ENCODE measurements around the gene NT5C2.

Gene NT5C2

DNA sequence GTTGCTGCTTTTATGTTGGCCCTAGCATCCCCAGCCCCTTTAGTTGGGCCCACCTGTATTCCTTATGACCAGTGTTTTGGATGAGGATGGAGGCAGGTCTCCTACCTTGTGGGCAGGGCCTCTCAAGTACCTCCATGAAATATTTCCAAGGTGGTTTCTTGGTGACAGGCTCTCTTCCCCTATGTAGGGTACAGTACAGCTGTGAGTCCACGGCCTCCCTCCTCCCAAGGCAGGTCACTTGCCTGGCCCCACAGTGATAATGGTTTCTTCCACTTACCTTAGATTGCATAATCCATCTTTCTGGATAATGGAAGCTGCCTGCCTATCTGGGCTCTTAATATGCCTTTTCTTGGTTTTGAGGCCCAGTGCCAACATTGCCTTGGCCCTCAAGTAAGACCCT is 110.4 kb downstream of the NT5C2 start:
- Histone ChIP-seq H3K9ac (ENCODE audit: low read length) (no peak overlapping the region), H3K9me2 (replicated peaks; ENCODE audit: insufficient read depth, low read length) (no peaks in the 10 kb centered on the region), H2AFZ (ENCODE audit: low read length) (no peak overlapping the region), H3K27me3 (replicated peaks; ENCODE audit: insufficient read depth, low read length) (no peaks in the 10 kb centered on the region), H3K4me2 (ENCODE audit: low read depth, low read length) (no peak overlapping the region), H3F3A (ENCODE audit: insufficient read depth, low read length) (no peaks in the 10 kb centered on the region), H3K9me3 (replicated peaks; ENCODE audit: insufficient read depth, low read length) (no peaks in the 10 kb centered on the region), H3K4me3 (ENCODE audit: low read length) (no peak overlapping the region), H4K20me1 (ENCODE audit: insufficient read depth, low read length) (no peaks in the 10 kb centered on the region), H3K27ac (ENCODE audit: low read length) (no peak overlapping the region), H3K4me1 (ENCODE audit: low read length) (no peaks in the 10 kb centered on the region), H3K36me3 (replicated peaks; ENCODE audit: insufficient read depth, low read length) (no peaks in the 10 kb centered on the region), H3K79me2 (ENCODE audit: low read length) (no peaks in the 10 kb centered on the region)
- DNase-seq: no peak
- TF ChIP-seq EZH2phosphoT487 (IDR thresholded peaks at IDR 0.05; ENCODE audit: low read length) (no peak), EZH2 (optimal IDR thresholded peaks at IDR 0.05; ENCODE audit: low read depth, low read length) (no peak)

DNA sequence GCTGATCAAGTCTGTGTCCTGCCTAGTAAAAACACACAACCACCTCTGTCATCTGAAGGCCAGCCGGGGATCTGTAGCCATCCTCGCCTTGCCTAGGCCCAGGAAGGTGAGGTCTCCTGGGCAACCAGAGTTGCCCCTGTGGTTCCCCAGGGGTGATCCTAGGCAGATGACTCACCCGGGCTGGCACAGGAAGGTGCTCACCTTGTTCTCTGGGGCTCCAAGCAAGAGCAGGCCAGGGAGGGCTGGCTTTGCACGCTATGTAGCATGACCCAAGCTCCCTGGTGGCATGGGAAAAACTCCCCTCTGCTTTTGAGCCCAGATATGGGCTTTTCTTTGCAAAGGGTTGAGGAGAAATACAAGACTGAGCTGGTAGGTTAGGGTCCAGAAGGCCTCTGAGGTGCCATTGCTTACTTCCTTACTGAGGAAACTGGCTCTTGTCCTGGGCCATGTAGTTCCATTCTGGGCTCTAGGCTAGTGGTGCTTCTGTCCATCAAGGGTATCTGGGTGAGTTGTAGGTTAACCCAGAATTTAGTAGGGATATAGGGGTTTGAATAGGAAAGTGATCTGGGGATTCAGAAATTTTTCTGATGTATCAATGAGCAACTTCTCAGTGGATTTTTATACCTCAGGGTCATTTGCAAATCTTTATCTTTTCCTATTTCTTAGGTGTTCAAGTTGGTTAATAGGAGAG is 112.0 kb downstream of the NT5C2 start:
- no peaks in the 10 kb centered on the region for H3K36me3 ChIP-seq (replicated peaks; ENCODE audit: insufficient read depth, low read length)
- no peak overlapping the region for H3K9ac ChIP-seq (ENCODE audit: low read length)

DNA sequence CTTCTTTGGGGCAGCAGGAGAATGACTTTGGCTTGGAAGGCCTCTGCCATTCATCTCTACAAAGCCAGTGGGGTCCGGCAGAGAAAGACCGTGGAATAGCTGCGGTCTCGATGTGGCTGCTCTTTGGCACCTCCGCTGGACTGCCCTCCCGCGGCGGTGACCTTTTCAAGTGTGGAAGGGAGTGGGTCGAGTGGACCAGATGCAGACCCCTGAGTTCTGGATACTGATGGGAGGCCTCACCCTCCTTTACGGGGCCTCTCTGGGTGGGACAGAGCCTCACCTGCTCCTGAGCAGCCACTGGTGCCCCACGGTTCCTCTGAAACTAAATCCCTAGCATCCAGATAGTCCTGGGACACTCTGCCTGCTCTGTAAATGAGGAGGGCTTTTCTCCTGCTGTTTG is 113.1 kb downstream of the NT5C2 start:
- H3K9me2 ChIP-seq (replicated peaks; ENCODE audit: insufficient read depth, low read length): no peaks in the 10 kb centered on the region
- H3K27ac ChIP-seq (ENCODE audit: low read length): no peak overlapping the region
- no peaks in the 10 kb centered on the region for H4K20me1 ChIP-seq (ENCODE audit: insufficient read depth, low read length)
- no peaks in the 10 kb centered on the region for H3F3A ChIP-seq (ENCODE audit: insufficient read depth, low read length)
- H3K4me3 ChIP-seq (ENCODE audit: low read length): no peak overlapping the region
- no peak overlapping the region for H2AFZ ChIP-seq (ENCODE audit: low read length)
- H3K9ac ChIP-seq (ENCODE audit: low read length): no peak overlapping the region
- H3K27me3 ChIP-seq (replicated peaks; ENCODE audit: insufficient read depth, low read length): no peaks in the 10 kb centered on the region
- no peaks in the 10 kb centered on the region for H3K4me1 ChIP-seq (ENCODE audit: low read length)
- no peaks in the 10 kb centered on the region for H3K9me3 ChIP-seq (replicated peaks; ENCODE audit: insufficient read depth, low read length)
- H3K79me2 ChIP-seq (ENCODE audit: low read length): no peaks in the 10 kb centered on the region
- H3K4me2 ChIP-seq (ENCODE audit: low read depth, low read length): no peak overlapping the region
- no peak for DNase-seq
- H3K36me3 ChIP-seq (replicated peaks; ENCODE audit: insufficient read depth, low read length): no peaks in the 10 kb centered on the region
- TF ChIP-seq, protein P1, sequence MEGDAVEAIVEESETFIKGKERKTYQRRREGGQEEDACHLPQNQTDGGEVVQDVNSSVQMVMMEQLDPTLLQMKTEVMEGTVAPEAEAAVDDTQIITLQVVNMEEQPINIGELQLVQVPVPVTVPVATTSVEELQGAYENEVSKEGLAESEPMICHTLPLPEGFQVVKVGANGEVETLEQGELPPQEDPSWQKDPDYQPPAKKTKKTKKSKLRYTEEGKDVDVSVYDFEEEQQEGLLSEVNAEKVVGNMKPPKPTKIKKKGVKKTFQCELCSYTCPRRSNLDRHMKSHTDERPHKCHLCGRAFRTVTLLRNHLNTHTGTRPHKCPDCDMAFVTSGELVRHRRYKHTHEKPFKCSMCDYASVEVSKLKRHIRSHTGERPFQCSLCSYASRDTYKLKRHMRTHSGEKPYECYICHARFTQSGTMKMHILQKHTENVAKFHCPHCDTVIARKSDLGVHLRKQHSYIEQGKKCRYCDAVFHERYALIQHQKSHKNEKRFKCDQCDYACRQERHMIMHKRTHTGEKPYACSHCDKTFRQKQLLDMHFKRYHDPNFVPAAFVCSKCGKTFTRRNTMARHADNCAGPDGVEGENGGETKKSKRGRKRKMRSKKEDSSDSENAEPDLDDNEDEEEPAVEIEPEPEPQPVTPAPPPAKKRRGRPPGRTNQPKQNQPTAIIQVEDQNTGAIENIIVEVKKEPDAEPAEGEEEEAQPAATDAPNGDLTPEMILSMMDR (IDR thresholded peaks at IDR 0.05; ENCODE audit: low read length): no peak
- TF ChIP-seq EZH2phosphoT487 (IDR thresholded peaks at IDR 0.05; ENCODE audit: low read length) (no peak), EZH2 (optimal IDR thresholded peaks at IDR 0.05; ENCODE audit: low read depth, low read length) (no peak)

More for the DNA sequence above, 112.0 kb downstream of the NT5C2 start:
- Histone ChIP-seq H3K9me2 (replicated peaks; ENCODE audit: insufficient read depth, low read length) (no peaks in the 10 kb centered on the region), H3F3A (ENCODE audit: insufficient read depth, low read length) (no peaks in the 10 kb centered on the region), H4K20me1 (ENCODE audit: insufficient read depth, low read length) (no peaks in the 10 kb centered on the region), H3K4me1 (ENCODE audit: low read length) (no peaks in the 10 kb centered on the region), H3K4me3 (ENCODE audit: low read length) (no peak overlapping the region), H3K27me3 (replicated peaks; ENCODE audit: insufficient read depth, low read length) (no peaks in the 10 kb centered on the region), H3K9me3 (replicated peaks; ENCODE audit: insufficient read depth, low read length) (no peaks in the 10 kb centered on the region), H3K27ac (ENCODE audit: low read length) (no peak overlapping the region), H3K79me2 (ENCODE audit: low read length) (no peaks in the 10 kb centered on the region), H2AFZ (ENCODE audit: low read length) (no peak overlapping the region), H3K4me2 (ENCODE audit: low read depth, low read length) (no peak overlapping the region)
- TF ChIP-seq EZH2phosphoT487 (IDR thresholded peaks at IDR 0.05; ENCODE audit: low read length) (no peak), EZH2 (optimal IDR thresholded peaks at IDR 0.05; ENCODE audit: low read depth, low read length) (no peak)
- TF ChIP-seq, protein P1 (IDR thresholded peaks at IDR 0.05; ENCODE audit: low read length): no peak
- no peak for DNase-seq

DNA sequence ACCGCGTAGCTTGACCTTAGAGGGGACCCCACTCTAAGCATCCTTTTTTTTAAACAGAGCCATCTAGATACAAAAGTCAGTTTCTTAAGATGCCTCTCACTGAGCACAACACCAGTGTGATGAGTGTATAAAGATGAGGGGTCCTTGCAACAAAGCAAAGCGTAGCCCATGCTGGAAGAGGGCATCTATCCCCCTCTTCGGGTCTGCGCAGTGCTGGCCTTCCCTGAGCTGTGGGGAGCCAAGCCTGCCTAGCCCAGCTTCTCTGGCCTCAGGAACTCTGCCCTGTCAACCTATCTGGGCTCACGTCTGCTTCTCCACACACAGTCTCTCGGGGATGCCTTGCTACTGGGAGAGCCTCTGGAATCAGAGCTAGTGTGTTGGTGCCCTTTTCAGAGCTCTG is 114.0 kb downstream of the NT5C2 start:
- Histone ChIP-seq H3K9me2 (replicated peaks; ENCODE audit: insufficient read depth, low read length) (no peaks in the 10 kb centered on the region), H4K20me1 (ENCODE audit: insufficient read depth, low read length) (no peaks in the 10 kb centered on the region), H3K79me2 (ENCODE audit: low read length) (no peaks in the 10 kb centered on the region), H3K4me3 (ENCODE audit: low read length) (no peak overlapping the region), H3K4me2 (ENCODE audit: low read depth, low read length) (no peak overlapping the region), H3K27ac (ENCODE audit: low read length) (no peak overlapping the region), H3K9me3 (replicated peaks; ENCODE audit: insufficient read depth, low read length) (no peaks in the 10 kb centered on the region), H3K4me1 (ENCODE audit: low read length) (no peaks in the 10 kb centered on the region), H3K9ac (ENCODE audit: low read length) (no peak overlapping the region), H2AFZ (ENCODE audit: low read length) (no peak overlapping the region), H3K36me3 (replicated peaks; ENCODE audit: insufficient read depth, low read length) (no peaks in the 10 kb centered on the region), H3K27me3 (replicated peaks; ENCODE audit: insufficient read depth, low read length) (no peaks in the 10 kb centered on the region), H3F3A (ENCODE audit: insufficient read depth, low read length) (no peaks in the 10 kb centered on the region)
- DNase-seq: no peak
- TF ChIP-seq EZH2phosphoT487 (IDR thresholded peaks at IDR 0.05; ENCODE audit: low read length) (no peak), EZH2 (optimal IDR thresholded peaks at IDR 0.05; ENCODE audit: low read depth, low read length) (no peak)
- TF ChIP-seq, protein P1 (IDR thresholded peaks at IDR 0.05; ENCODE audit: low read length): no peak
